ENCODE data around the gene GINS2.

Gene GINS2

DNA sequence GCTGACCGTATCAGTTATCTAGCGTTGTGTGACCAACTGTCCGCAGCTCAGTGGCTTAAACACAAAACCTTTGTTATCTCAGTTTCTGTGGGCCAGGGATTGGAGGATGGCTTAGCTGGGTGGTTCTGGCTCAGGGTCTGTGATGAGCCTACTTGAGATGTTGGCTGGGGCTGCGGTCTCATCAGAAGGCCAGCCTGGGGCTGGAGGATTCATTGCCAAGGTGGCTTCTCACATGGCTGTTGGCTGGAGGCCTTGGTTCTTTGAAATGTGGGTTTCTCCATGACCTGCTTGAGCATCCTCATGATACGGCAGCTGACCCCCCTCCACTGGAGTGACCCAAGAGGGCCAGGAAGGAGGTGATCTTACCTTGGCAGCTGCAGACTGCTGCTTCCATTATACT, 58.9 kb downstream of the GINS2 start:
- FAIRE-seq, result no peak
- no peak for DNase-seq (ENCODE audit: insufficient read length, low spot score)

DNA sequence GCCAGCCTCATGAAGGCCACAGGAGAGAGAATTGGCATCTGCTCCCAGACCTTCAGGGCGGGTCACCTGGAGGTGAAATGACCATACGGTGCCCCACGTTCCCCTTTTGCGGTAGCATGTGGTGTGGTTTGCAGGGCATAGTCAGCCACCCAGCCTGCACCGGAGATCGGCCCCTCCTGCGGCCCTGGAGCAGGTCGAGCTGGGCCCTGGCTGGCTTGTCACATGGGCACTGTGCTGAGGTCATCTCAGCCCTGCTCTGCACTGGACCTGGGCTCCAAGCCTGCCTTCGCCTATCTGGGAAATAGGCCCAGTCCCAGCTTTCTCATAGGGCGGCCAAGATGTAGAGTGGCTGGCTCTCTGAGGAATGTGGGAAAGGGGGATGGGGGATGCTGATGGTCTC, 59.4 kb downstream of the GINS2 start:
- DNase-seq (ENCODE audit: insufficient read length, low spot score) (no peak), FAIRE-seq (no peak)

DNA sequence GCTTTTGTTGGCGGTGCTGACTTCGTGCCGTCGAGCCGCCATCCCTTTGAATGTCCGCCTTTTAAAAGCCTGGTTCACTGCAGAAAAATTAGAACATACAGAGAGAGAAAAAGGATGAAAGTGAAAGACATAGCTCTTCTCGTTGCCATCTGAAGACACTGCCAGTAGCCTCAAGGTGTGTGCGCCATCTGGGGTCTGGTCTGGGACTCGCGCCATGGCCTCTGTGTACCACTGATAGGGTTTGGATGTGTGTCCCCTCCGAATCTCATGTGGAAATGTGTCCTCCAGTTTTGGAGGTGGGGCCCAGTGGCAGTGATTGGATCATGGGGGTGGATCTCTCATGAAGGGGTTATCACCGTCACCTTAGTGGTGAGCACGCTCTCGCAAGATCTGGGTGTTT, 60.1 kb downstream of the GINS2 start:
- no peak for FAIRE-seq
- no peak for DNase-seq (ENCODE audit: insufficient read length, low spot score)

DNA sequence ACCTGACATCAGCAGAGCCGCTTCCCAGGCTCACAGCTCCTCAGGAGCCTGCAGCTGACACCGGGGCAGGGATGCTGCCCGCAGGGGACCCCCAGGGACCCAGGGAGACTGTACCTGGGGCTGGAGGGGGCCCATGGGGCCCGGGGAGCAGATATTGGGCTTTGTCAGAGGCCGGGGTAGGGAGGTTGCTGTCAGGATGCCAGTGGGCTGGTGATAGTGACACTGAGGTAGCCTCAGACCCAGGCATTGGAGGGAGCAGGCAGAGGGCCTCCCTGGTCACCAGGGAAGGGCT, 60.5 kb downstream of the GINS2 start:
- FAIRE-seq, result no peak
- no peak for DNase-seq (ENCODE audit: insufficient read length, low spot score)

DNA sequence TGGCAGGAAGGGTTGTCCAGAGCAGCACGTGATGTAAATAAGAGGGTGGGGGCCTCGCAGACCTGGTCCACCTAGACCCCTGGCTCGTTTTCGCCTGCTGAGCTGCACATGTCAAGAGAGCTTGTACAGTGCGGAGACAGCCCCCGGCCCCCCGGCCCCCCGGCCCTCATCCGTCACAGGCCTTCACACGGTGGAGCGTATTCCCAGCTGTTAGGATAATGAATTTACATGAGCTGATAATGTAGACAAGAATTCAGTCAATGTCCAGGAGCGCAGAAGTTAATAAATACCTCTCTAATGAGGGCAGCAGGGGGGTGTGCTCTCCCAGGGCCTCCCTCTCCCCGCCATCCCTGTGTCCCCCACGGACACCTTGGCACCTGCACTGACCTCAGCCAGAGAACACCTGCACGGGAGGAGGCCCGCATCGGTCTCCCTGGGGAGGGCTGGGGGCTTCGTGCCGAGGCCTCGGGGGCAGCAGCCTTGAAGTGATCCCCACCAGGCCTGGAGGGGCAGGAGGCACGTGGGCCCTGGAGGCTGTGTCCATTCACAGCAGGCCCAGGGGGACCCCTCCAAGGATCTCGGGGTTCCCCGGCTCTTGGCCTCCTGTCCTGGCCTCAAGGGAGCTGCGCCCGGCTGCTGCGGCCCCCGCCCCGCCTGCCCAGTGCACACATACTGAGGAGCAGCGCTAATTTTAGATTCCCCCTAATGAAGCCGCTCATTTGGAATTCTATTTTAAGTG, 61.1 kb downstream of the GINS2 start:
- FAIRE-seq (no peak), DNase-seq (ENCODE audit: insufficient read length, low spot score) (no peak)

DNA sequence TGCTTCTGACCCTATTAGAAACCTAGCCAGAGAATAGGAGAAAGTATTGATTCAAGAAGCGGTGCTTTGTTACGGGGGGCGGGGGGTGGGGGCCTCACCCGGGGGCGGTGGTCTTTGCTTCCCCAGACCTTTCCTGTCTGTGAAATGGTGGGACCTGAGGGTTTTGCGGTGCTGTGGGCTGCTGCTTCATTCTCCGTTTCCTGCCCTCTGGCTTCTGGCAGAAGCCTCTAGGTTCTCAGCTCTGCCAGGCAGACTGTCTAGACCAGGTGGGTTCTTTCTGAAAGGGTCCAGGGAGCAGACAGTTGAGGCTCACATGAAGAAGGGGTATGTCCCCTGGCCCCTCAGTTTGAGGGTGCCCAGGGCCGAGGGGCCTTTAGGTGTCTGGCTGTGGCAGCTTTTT, 61.7 kb downstream of the GINS2 start:
- FAIRE-seq, result no peak
- no peak for DNase-seq (ENCODE audit: insufficient read length, low spot score)
